Subcutaneous adipose tissue (tissue), 4 donors: ENCODE measurements around the gene ADI1. TPM values are rescaled to one million over a fixed set of nuclear protein-coding genes. Genes with fewer than 3 reads are reported as not detected.

Source experiments
- CTCF ChIP-seq: fragments of 450-650 bp; IDR thresholded peaks from one replicate; pipeline ENCODE4 v1.5.1; 2016; ENCODE audit warnings: low read depth, mild to moderate bottlenecking, control low read depth, antibody characterized with exemption, moderate library complexity
- total RNA-seq, 4 donors: library from RNA; depleted of rRNA; stranded (reverse); fragments of >200 nt; gene quantifications; one replicate each; pipeline ENCODE4 v1.1.0, GENCODE V29; 2016

The ADI1 gene
- total RNA-seq, 4 donors from 2014 or later, result 40.6 to 92.4 (median 77.6) TPM

- no peak for TF ChIP-seq CTCF
Measured at GRCh38 chr2:3457524-3458395, 61.6 kb downstream of the ADI1 start.

- TF ChIP-seq CTCF, result no peak
Measured at GRCh38 chr2:3456125-3456524, 63.2 kb downstream of the ADI1 start.

- TF ChIP-seq CTCF, result no peak
Measured at GRCh38 chr2:3454802-3455201, 64.5 kb downstream of the ADI1 start.

- no peak for TF ChIP-seq CTCF
Measured at GRCh38 chr2:3453190-3453999, 65.9 kb downstream of the ADI1 start.

- no peak for TF ChIP-seq CTCF
Measured at GRCh38 chr2:3451926-3452671, 67.2 kb downstream of the ADI1 start.

- no peak for TF ChIP-seq CTCF
Measured at GRCh38 chr2:3451169-3451568, 68.2 kb downstream of the ADI1 start.
